ENCODE results near the gene ADAM15.
A peak's percentile ranks its signal among the peaks of the same experiment; 100 is the strongest.

- TF ChIP-seq SP1 (IDR thresholded peaks at IDR 0.05) (peak; percentile 97), TAF1 (conservative IDR thresholded peaks at IDR 0.05) (peak; percentile 48), HNF4A (conservative IDR thresholded peaks at IDR 0.05) (peak; percentile 95 to 97), CTCF (IDR thresholded peaks at IDR 0.05; ENCODE audit: low read depth, low read length, missing input control) (no peak), MAX (IDR thresholded peaks at IDR 0.05) (peak; percentile 70), FOXA1 (IDR thresholded peaks at IDR 0.05) (no peak), RAD21 (IDR thresholded peaks at IDR 0.05) (peak; percentile 13 to 57), ATF3 (IDR thresholded peaks at IDR 0.05) (peak; percentile 17), REST (IDR thresholded peaks at IDR 0.05) (peak; percentile 57), EGR1 (IDR thresholded peaks at IDR 0.05; ENCODE audit: low read depth in 2 of 2) (peak in 1 of 2 donors; percentile 58), JUND (IDR thresholded peaks at IDR 0.05) (peak in 1 of 2 donors; percentile 50), ZBTB33 (IDR thresholded peaks at IDR 0.05) (peak; percentile 72), YY1 (IDR thresholded peaks at IDR 0.05) (peak; percentile 86)
Observed at GRCh38 chr1:155107309-155108264, 56.5 kb downstream of the ADAM15 start.
